ENCODE results near the gene EMD. TPM values are rescaled to one million over a fixed set of nuclear protein-coding genes. Genes with fewer than 3 reads are reported as not detected.

The EMD gene
- total RNA-seq, 1 experiment from 2014 or later = 115 TPM

- Histone ChIP-seq H4K8ac (replicated peaks; ENCODE audit: insufficient read length, low read depth, low read length) (no peak overlapping the region), H3K18ac (ENCODE audit: insufficient read length, low read depth, low read length) (no peak overlapping the region), H3K27me3 (ENCODE audit: insufficient read depth, low read length) (no peaks in the 10 kb centered on the region), H2AK5ac (ENCODE audit: insufficient read length, low read length) (no peak overlapping the region), H3K9ac (ENCODE audit: extremely low read depth, insufficient read length, low read length) (no peak overlapping the region), H2BK20ac (ENCODE audit: low read depth, low read length, poor library complexity, severe bottlenecking) (no peak overlapping the region), H3K27ac (ENCODE audit: insufficient read length, low read depth, low read length) (no peak overlapping the region), H3K79me2 (ENCODE audit: insufficient read depth, low read length) (no peaks in the 10 kb centered on the region), H3K14ac (ENCODE audit: insufficient read depth, low read length) (no peak overlapping the region), H2AFZ (ENCODE audit: low read length) (no peak overlapping the region), H3K23ac (ENCODE audit: insufficient read length, low read depth, low read length) (no peak overlapping the region), H3K9me3 (ENCODE audit: control insufficient read depth, low read depth, low read length) (peaks cover 18% of the 10 kb centered on the region), H4K5ac (ENCODE audit: insufficient read length, low read depth, low read length) (no peak overlapping the region), H4K91ac (ENCODE audit: insufficient read length, low read depth, low read length) (no peak overlapping the region), H3K4ac (ENCODE audit: low read depth, low read length) (no peak overlapping the region), H2BK12ac (ENCODE audit: insufficient read length, low read depth, low read length) (no peak overlapping the region), H4K20me1 (ENCODE audit: control insufficient read depth, insufficient read depth, insufficient read length) (peaks cover 4% of the 10 kb centered on the region), H3K23me2 (ENCODE audit: insufficient read length, low read depth, low read length, poor library complexity, severe bottlenecking) (no peaks in the 10 kb centered on the region), H3K79me1 (ENCODE audit: insufficient read depth, low read depth, low read length, poor library complexity, severe bottlenecking) (no peaks in the 10 kb centered on the region), H2BK15ac (ENCODE audit: low read depth, low read length) (no peak overlapping the region), H3K56ac (ENCODE audit: insufficient read length, low read depth, low read length) (no peak overlapping the region), H3K4me2 (ENCODE audit: insufficient read depth, insufficient read length, low read length) (no peak overlapping the region), H3K4me1 (ENCODE audit: insufficient read depth, low read length) (no peaks in the 10 kb centered on the region), H3T11ph (ENCODE audit: low read length) (no peak overlapping the region), H2BK120ac (ENCODE audit: low read depth, low read length, poor library complexity, severe bottlenecking) (no peak overlapping the region), H2BK5ac (ENCODE audit: insufficient read length, low read length) (no peak overlapping the region)
- no peak for DNase-seq
- H3K27ac Mint-ChIP-seq = peak overlapping the region in 2 of 3 experiments; percentile 12 to 82; a peak in 1 of 7 replicates
- H3K27me3 Mint-ChIP-seq (ENCODE audit: low read depth) = peaks cover 4% of the 10 kb centered on the region
- H3K4me3 Mint-ChIP-seq = no peak overlapping the region
- H3K36me3 Mint-ChIP-seq (ENCODE audit: insufficient read depth in 1 of 3, low read depth in 3 of 3) = peaks cover 21 to 47% (median 36%) of the 10 kb centered on the region in 3 experiments
- WGBS (ENCODE audit: extremely low coverage, insufficient read length, low lambda C conversion rate) = no CpG with 5 or more reads among the region's 7 CpGs
- H3K9me3 Mint-ChIP-seq = peaks cover 27 to 34% of the 10 kb centered on the region in 2 experiments
- no peak for TF ChIP-seq CTCF (conservative IDR thresholded peaks at IDR 0.05)
- peaks cover 0 to 5% of the 10 kb centered on the region in 2 experiments; a peak in 2 of 4 replicates for H3K4me1 Mint-ChIP-seq
Observed at GRCh38 chrX:154348114-154348531, 31.0 kb upstream of the EMD start.
